AG04449 (cell line): ENCODE results near the gene PAIP2.

Source experiments
- CTCF ChIA-PET: fragments of 350-600 bp; formaldehyde crosslinking; extraction: SDS; loops from one replicate; lab custom pipeline; 2021; ENCODE audit warnings: antibody characterized with exemption; lab: Yijun Ruan, JAX
- POLR2A ChIA-PET: fragments of 400-600, 350-600 bp; formaldehyde crosslinking; extraction: SDS; loops from one replicate; lab custom pipeline; 2020; ENCODE audit warnings: antibody characterized with exemption, inconsistent platforms; lab: Yijun Ruan, JAX
- DNase-seq: peaks from one replicate; pipeline ENCODE4 v3.0.0-alpha.2; 2010; ENCODE audit warnings: low read depth, low spot score
- H3K4me3 ChIP-seq: 2 replicates; pipeline ENCODE4 v1.5.1; 2011; ENCODE audit warnings: low read depth, mild to moderate bottlenecking, control low read depth, low read length
- TF ChIP-seq, protein P1 (sequence below): IDR thresholded peaks from one replicate; pipeline ENCODE4 v1.5.1; 2011; ENCODE audit warnings: mild to moderate bottlenecking, moderate library complexity, low read length, control low read depth, inconsistent platforms; ENCODE audit not compliant: insufficient read depth; ENCODE audit errors: missing control alignments

PAIP2 gene

DNA sequence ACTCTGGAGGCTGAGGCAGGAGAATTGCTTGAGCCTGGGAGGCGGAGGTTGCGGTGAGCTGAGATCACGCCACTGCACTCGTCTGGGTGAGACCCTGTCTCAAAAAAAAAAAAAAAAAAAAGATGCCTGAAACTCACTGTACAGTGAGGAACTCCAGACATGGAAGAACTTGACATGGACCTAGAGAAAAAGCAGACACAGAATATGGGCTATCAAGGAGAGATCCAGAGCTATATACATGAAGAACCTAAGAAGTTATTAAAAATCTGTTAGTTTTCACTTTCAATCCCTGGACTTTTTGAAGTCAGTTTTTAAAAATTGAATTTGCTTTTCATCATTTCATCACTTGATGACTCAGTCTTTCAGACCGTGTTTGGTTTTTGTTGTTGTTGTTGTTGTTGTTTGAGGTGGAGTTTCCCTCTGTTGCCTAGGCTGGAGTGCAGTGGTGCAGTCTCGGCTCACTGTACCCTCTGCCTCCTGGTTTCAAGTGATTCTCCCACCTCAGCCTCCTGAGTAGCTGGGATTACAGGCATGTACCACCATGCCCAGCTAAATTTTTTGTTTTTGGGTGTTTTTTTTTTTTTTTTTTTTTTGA is 20.3 kb downstream of the PAIP2 start:
- POLR2A ChIA-PET, result no interaction called here
- CTCF ChIA-PET, result interaction anchor here (0.7 to 0.8 kb wide), 2 partner anchors 9 to 47 kb away, joined by 3 to 4 read pairs; no protein-coding TSS in a partner anchor
- H3K4me3 ChIP-seq, result no peak overlapping the region
- DNase-seq, result no peak
- TF ChIP-seq, protein P1, sequence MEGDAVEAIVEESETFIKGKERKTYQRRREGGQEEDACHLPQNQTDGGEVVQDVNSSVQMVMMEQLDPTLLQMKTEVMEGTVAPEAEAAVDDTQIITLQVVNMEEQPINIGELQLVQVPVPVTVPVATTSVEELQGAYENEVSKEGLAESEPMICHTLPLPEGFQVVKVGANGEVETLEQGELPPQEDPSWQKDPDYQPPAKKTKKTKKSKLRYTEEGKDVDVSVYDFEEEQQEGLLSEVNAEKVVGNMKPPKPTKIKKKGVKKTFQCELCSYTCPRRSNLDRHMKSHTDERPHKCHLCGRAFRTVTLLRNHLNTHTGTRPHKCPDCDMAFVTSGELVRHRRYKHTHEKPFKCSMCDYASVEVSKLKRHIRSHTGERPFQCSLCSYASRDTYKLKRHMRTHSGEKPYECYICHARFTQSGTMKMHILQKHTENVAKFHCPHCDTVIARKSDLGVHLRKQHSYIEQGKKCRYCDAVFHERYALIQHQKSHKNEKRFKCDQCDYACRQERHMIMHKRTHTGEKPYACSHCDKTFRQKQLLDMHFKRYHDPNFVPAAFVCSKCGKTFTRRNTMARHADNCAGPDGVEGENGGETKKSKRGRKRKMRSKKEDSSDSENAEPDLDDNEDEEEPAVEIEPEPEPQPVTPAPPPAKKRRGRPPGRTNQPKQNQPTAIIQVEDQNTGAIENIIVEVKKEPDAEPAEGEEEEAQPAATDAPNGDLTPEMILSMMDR, result no peak

DNA sequence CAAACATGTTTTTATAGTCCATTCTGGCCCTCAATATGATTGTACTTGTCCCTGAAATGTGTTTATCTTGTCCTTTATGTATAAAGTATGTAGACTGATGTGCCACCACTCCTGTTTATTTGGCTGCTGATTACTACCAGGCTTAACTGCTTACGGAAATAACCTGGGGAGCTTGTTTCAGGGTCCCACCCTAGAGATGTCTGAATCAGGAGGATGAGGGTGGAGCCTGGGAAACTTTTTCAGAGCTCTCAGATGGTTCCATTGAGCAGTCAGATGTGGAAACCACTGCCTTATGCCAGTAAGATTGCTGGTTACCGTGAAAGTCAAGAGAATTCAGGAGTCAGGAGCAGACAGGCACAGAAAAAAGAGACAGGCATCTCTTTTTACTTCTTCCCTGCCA is 22.3 kb downstream of the PAIP2 start:
- CTCF ChIA-PET, result no interaction called here
- no peak for DNase-seq
- TF ChIP-seq, protein P1, result no peak
- H3K4me3 ChIP-seq, result no peak overlapping the region
- POLR2A ChIA-PET, result no interaction called here

DNA sequence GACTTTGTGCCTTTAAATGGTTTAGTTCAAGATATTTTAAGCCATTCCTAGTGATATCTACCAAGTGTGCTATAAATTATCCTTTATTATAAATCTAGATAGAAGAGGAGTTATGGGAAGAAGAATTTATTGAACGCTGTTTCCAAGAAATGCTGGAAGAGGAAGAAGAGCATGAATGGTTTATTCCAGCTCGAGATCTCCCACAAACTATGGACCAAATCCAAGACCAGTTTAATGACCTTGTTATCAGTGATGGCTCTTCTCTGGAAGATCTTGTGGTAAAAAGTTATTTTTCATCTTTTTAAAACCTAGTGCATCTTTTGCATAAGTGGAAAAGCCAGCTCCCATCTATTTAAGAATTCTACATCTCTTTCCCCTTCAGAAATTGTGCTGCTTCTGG is 22.8 kb downstream of the PAIP2 start:
- TF ChIP-seq, protein P1, result no peak
- CTCF ChIA-PET, result no interaction called here
- H3K4me3 ChIP-seq, result no peak overlapping the region
- no peak for DNase-seq
- POLR2A ChIA-PET, result no interaction called here

DNA sequence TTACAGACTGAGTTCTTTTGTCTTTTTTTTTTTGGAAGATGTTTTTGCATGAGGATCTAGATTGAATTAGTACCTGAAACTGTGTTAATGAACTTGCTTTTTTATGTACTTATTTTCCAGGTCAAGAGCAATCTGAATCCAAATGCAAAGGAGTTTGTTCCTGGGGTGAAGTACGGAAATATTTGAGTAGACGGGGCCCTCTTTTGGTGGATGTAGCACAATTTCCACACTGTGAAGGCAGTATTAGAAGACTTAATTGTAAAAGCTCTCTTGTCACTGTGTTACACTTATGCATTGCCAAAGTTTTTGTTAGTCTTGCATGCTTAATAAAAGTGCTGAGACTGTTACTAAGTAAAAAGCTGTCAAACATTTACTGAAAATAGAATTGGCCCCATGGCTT is 27.0 kb downstream of the PAIP2 start:
- POLR2A ChIA-PET, result interaction anchor here (0.9 kb wide), 1 partner anchor 27 kb away, joined by 3 read pairs; the partner anchor contains the start of gene PAIP2
- TF ChIP-seq, protein P1, result no peak
- CTCF ChIA-PET, result interaction anchor here (1.8 kb wide), 1 partner anchor 11 kb away, joined by 5 read pairs; no protein-coding TSS in a partner anchor
- no peak for DNase-seq
- H3K4me3 ChIP-seq, result no peak overlapping the region

DNA sequence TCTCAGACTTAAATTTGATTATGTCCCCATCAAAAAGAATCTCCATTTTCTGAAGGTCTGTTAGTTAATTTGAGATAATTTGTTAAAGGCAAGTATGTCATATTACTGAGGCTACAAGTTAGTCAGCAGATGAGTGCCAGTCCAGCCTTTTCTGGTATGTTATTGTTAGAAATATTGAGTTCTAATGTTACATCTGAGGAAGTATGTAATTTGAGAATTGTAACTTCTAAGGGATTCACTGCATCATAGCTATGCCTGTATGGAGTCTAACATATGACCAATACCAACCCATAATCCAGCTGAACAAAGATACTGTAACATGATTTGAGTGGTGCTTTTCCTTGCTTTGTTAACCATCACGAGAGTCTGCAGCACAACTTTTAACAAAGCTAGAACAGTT is 27.5 kb downstream of the PAIP2 start:
- CTCF ChIA-PET, result interaction anchor here (1.4 kb wide), 1 partner anchor 919 kb away, joined by 3 read pairs; no protein-coding TSS in a partner anchor
- H3K4me3 ChIP-seq, result no peak overlapping the region
- TF ChIP-seq, protein P1, result no peak
- POLR2A ChIA-PET, result interaction anchor here (0.9 kb wide), 1 partner anchor 28 kb away, joined by 3 read pairs; the partner anchor contains the start of gene PAIP2
- DNase-seq, result peak; percentile 45

DNA sequence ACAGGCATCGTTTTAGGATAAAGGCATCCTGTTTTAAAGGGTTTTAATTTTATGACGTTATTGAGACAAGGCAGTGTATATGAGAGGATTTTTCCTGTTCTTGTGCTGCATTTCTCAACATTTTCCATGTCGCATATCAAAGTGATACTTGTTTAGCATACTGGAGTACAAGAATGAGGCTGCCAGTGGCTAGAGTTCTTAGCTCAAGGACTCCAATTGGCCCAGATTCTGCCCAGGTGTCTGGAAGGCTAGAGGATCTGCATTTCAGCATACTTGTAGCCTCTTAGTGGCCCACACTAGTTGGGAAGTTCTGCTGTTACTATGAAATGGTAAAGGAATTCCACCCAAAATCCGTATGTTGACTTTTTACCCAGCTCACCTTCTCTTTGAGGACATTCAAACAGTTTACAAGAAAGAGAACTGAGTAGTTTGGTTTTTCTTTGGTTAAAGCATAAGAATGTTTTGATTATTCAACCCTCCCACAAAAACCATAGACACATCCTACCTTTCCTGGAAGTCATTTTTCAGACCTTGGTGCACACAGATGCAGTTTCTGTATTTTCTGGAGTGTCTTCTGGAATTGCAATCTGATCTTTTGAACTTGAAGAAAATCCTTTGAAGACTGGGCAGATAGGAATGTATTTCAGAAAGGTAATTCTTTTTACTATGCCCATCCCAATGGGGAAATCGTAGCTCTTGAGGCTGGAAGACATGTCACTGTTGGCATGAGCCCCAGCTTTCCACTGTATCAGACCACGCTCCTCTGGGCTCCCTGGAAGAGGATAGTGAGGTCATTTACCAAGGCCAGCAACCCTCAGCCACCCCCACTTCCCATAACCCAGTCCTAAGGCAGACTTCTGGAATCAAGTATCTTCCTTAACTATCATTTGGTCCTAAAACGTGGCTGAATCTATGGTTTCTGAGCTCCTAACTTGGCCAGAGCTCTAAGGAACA is 30.1 kb downstream of the PAIP2 start:
- ChIA-PET POLR2A (no interaction called here), CTCF (interaction anchor here (0.9 to 1.0 kb wide), 3 partner anchors 15 to 20 kb away, joined by 3 read pairs; no protein-coding TSS in a partner anchor)
- H3K4me3 ChIP-seq, result no peak overlapping the region
- TF ChIP-seq, protein P1, result no peak
- DNase-seq, result no peak
